WTC11 (cell line): ENCODE results near the gene RASA4B. TPM values are rescaled to one million over a fixed set of nuclear protein-coding genes. Genes with fewer than 3 reads are reported as not detected.
A peak's percentile ranks its signal among the peaks of the same experiment; 100 is the strongest.

Experiments used
- ATAC-seq: fragments of 200-7000 bp; cut with Tn5 transposase; 2 replicates; pipeline ENCODE4 v1.10.0; 2021; ENCODE audit warnings: mild to moderate bottlenecking, moderate library complexity
- CTCF ChIA-PET: fragments of 300-600 bp; sonication (Branson Sonifier 250); formaldehyde crosslinking; loops from one replicate; lab custom pipeline; 2021; ENCODE audit warnings: antibody characterized with exemption; lab: Charles Lee
- POLR2A ChIA-PET: fragments of 350-600 bp; sonication (Branson Sonifier 250); formaldehyde crosslinking; loops from one replicate; lab custom pipeline; 2021; ENCODE audit warnings: antibody characterized with exemption; lab: Charles Lee
- DNase-seq: peaks from one replicate; pipeline ENCODE4 v3.0.0; 2021; ENCODE audit warnings: low spot score
- H3K27ac Mint-ChIP-seq: 2 replicates; pipeline ENCODE4 v1.8.0; 2021; ENCODE audit warnings: mixed read lengths
- H3K27me3 Mint-ChIP-seq: 2 replicates; pipeline ENCODE4 v1.8.0; 2021; ENCODE audit warnings: low read depth, mild to moderate bottlenecking, moderate library complexity, mixed read lengths
- H3K36me3 Mint-ChIP-seq: 2 replicates; pipeline ENCODE4 v1.8.0; 2021; ENCODE audit warnings: mixed read lengths
- H3K4me1 Mint-ChIP-seq: 2 replicates; pipeline ENCODE4 v1.8.0; 2022; ENCODE audit warnings: mixed read lengths
- H3K4me3 Mint-ChIP-seq: 2 replicates; pipeline ENCODE4 v1.8.0; 2021; ENCODE audit warnings: mild to moderate bottlenecking, moderate library complexity, mixed read lengths
- H3K9me3 Mint-ChIP-seq: 2 replicates; pipeline ENCODE4 v1.8.0; 2021; ENCODE audit warnings: mixed read lengths
- ATF2 ChIP-seq: sonication (generic); formaldehyde crosslinking; IDR thresholded peaks from 2 replicates; pipeline ENCODE4 v1.8.1; 2022; ENCODE audit warnings: low read depth, missing genetic modification reagents, borderline replicate concordance
- FOXJ3 ChIP-seq: sonication (generic); formaldehyde crosslinking; IDR thresholded peaks from 2 replicates; pipeline ENCODE4 v1.9.0; 2021; ENCODE audit warnings: missing genetic modification reagents, mild to moderate bottlenecking, borderline replicate concordance
- FOXK1 ChIP-seq: sonication (generic); formaldehyde crosslinking; IDR thresholded peaks from 2 replicates; pipeline ENCODE4 v1.8.0; 2022; ENCODE audit warnings: mild to moderate bottlenecking, moderate library complexity, missing genetic modification reagents
- FOXP1 ChIP-seq: sonication (generic); formaldehyde crosslinking; IDR thresholded peaks from 2 replicates; pipeline ENCODE4 v1.8.0; 2022; ENCODE audit warnings: missing genetic modification reagents, mild to moderate bottlenecking, moderate library complexity, borderline replicate concordance
- NR1H2 ChIP-seq: sonication (generic); formaldehyde crosslinking; IDR thresholded peaks from 2 replicates; pipeline ENCODE4 v1.9.0; 2021; ENCODE audit warnings: mild to moderate bottlenecking, moderate library complexity, missing genetic modification reagents
- OVOL2 ChIP-seq: fragments of 250-450 bp; sonication (Bioruptor Pico); IDR thresholded peaks from 2 replicates; pipeline ENCODE4 v1.9.0; 2021; ENCODE audit warnings: mild to moderate bottlenecking, borderline replicate concordance
- PRDM15 ChIP-seq: sonication (generic); formaldehyde crosslinking; IDR thresholded peaks from 2 replicates; pipeline ENCODE4 v1.8.0; 2022; ENCODE audit warnings: missing genetic modification reagents
- RORB ChIP-seq: fragments of 250-450 bp; sonication (Bioruptor Pico); IDR thresholded peaks from 2 replicates; pipeline ENCODE4 v1.9.0; 2021; ENCODE audit warnings: mild to moderate bottlenecking
- SP1 ChIP-seq: sonication (generic); formaldehyde crosslinking; conservative IDR thresholded peaks from 2 replicates; pipeline ENCODE4 v1.8.1; 2022; ENCODE audit warnings: missing genetic modification reagents
- ZBTB21 ChIP-seq: sonication (generic); formaldehyde crosslinking; IDR thresholded peaks from 2 replicates; pipeline ENCODE4 v1.8.1; 2023; ENCODE audit warnings: mild to moderate bottlenecking, missing genetic modification reagents, borderline replicate concordance
- ZBTB43 ChIP-seq: sonication (generic); formaldehyde crosslinking; IDR thresholded peaks from 2 replicates; pipeline ENCODE4 v1.8.1; 2023; ENCODE audit warnings: mild to moderate bottlenecking, missing genetic modification reagents
- ZNF121 ChIP-seq: sonication (generic); formaldehyde crosslinking; IDR thresholded peaks from 2 replicates; pipeline ENCODE4 v1.8.0; 2023; ENCODE audit warnings: missing genetic modification reagents
- ZNF512 ChIP-seq: sonication (generic); formaldehyde crosslinking; IDR thresholded peaks from 2 replicates; pipeline ENCODE4 v1.8.1; 2022; ENCODE audit warnings: missing genetic modification reagents, borderline replicate concordance
- total RNA-seq: library from RNA; stranded (reverse); gene quantifications from 3 replicates; pipeline ENCODE4 v1.2.3, GENCODE V29; 2021
- TF ChIP-seq, protein P1 (sequence below): sonication (generic); formaldehyde crosslinking; conservative IDR thresholded peaks from 2 replicates; pipeline ENCODE4 v1.8.1; 2023; ENCODE audit warnings: mild to moderate bottlenecking, low read depth, missing genetic modification reagents, moderate library complexity
- TF ChIP-seq, protein P2 (sequence below): sonication (generic); formaldehyde crosslinking; IDR thresholded peaks from 2 replicates; pipeline ENCODE4 v1.8.1; 2023; ENCODE audit warnings: mild to moderate bottlenecking, missing genetic modification reagents, moderate library complexity
- TF ChIP-seq, protein P3 (sequence below): sonication (generic); formaldehyde crosslinking; IDR thresholded peaks from 2 replicates; pipeline ENCODE4 v1.8.1; 2022; ENCODE audit warnings: mild to moderate bottlenecking, moderate library complexity, missing genetic modification reagents

The RASA4B gene
- total RNA-seq, 1 experiment from 2014 or later, result 3.9 TPM

DNA sequence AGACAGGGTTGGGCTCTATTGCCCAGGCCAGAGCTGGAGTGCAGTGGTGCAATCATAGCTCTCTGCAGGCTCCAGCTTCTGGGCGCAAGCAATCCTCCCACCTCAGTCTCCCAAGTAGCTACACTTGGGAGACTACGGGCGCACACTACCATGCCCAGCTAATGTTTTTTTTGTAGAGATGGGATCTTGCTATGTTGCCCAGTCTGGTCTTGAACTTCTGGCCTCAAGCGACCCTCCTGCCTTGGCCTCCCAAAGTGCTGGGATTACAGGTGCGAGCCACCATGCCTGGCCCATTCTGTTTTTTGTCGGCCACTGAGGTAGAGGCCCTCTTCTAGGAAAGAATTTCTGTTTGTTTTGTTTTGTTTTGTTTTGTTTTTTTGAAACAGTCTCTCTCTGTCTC is 65.1 kb downstream of the RASA4B start:
- TF ChIP-seq ZNF121 (peak; percentile 95), SP1 (CRISPR knock-in tag) (no peak), ZBTB43 (no peak)
- peaks cover 9% of the 10 kb centered on the region for H3K4me1 Mint-ChIP-seq
- H3K4me3 Mint-ChIP-seq, result no peak overlapping the region
- DNase-seq (no peak), ATAC-seq (no peak)
- ChIA-PET CTCF (interaction anchor here (1.0 to 2.6 kb wide), 4 partner anchors 13 to 48 kb away, joined by 3 to 13 read pairs (median 4); no protein-coding TSS in a partner anchor), POLR2A (interaction anchor here (1.2 kb wide), 1 partner anchor 11 kb away, joined by 6 read pairs; no protein-coding TSS in a partner anchor)
- no peaks in the 10 kb centered on the region for H3K27me3 Mint-ChIP-seq
- no peak overlapping the region for H3K27ac Mint-ChIP-seq
- H3K36me3 Mint-ChIP-seq, result peaks cover 9% of the 10 kb centered on the region; the same call in 1 of the 2 replicates
- no peaks in the 10 kb centered on the region for H3K9me3 Mint-ChIP-seq

DNA sequence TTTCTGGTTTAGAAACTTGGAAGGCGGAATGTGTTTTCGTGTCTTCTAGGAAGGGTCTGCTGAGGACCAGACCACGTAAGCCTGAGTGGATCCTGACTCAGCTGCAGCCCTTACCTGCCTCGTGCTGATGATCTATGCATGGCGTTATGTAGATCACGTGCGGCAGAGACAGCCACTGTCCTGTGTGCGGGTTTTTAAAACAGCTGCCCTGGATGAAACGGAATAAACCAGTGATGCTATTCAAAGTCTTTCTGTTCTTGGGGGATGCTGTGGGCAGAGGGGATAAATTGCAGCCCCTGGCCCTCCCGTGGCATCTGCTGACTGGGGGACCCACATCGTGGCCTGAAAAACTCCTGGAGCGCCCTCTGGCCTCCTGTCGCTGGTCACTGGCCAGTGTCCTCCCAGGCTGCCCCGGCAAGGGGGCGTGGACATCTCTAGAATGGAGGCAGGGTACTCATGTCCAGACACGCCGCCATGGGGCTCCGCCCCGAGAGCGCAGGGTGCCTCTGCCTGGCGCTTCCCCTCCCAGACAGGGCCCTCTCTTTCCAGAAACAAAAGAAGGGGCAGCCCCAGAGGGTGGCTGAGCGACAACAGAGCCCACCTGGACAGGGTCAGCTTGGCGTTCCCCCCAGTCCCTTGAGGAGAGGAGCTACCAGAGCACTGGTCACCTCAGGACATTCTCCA is 66.1 kb downstream of the RASA4B start:
- Mint-ChIP-seq H3K4me1 (peaks cover 9% of the 10 kb centered on the region), H3K27me3 (no peaks in the 10 kb centered on the region), H3K4me3 (no peak overlapping the region), H3K27ac (no peak overlapping the region), H3K36me3 (peaks cover 2% of the 10 kb centered on the region; the same call in 1 of the 2 replicates), H3K9me3 (no peaks in the 10 kb centered on the region)
- peak; percentile 55 for DNase-seq
- peak; percentile 65 for ATAC-seq
- ChIA-PET CTCF (interaction anchor here (1.0 to 2.6 kb wide), 3 partner anchors 16 to 172 kb away, joined by 3 to 13 read pairs (median 4); no protein-coding TSS in a partner anchor), POLR2A (interaction anchor here (0.6 to 1.2 kb wide), 2 partner anchors 10 to 56 kb away, joined by 3 to 6 read pairs; partner anchors contain the start of gene PRKRIP1)
- no peak for TF ChIP-seq PRDM15 (CRISPR knock-in tag)
- TF ChIP-seq, protein P1, sequence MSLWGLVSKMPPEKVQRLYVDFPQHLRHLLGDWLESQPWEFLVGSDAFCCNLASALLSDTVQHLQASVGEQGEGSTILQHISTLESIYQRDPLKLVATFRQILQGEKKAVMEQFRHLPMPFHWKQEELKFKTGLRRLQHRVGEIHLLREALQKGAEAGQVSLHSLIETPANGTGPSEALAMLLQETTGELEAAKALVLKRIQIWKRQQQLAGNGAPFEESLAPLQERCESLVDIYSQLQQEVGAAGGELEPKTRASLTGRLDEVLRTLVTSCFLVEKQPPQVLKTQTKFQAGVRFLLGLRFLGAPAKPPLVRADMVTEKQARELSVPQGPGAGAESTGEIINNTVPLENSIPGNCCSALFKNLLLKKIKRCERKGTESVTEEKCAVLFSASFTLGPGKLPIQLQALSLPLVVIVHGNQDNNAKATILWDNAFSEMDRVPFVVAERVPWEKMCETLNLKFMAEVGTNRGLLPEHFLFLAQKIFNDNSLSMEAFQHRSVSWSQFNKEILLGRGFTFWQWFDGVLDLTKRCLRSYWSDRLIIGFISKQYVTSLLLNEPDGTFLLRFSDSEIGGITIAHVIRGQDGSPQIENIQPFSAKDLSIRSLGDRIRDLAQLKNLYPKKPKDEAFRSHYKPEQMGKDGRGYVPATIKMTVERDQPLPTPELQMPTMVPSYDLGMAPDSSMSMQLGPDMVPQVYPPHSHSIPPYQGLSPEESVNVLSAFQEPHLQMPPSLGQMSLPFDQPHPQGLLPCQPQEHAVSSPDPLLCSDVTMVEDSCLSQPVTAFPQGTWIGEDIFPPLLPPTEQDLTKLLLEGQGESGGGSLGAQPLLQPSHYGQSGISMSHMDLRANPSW, result no peak
- TF ChIP-seq NR1H2 (CRISPR knock-in tag), result no peak
- TF ChIP-seq, protein P2, sequence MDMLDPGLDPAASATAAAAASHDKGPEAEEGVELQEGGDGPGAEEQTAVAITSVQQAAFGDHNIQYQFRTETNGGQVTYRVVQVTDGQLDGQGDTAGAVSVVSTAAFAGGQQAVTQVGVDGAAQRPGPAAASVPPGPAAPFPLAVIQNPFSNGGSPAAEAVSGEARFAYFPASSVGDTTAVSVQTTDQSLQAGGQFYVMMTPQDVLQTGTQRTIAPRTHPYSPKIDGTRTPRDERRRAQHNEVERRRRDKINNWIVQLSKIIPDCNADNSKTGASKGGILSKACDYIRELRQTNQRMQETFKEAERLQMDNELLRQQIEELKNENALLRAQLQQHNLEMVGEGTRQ, result no peak
- no peak for TF ChIP-seq FOXK1
- TF ChIP-seq RORB (CRISPR knock-in tag), result no peak
- TF ChIP-seq, protein P3, sequence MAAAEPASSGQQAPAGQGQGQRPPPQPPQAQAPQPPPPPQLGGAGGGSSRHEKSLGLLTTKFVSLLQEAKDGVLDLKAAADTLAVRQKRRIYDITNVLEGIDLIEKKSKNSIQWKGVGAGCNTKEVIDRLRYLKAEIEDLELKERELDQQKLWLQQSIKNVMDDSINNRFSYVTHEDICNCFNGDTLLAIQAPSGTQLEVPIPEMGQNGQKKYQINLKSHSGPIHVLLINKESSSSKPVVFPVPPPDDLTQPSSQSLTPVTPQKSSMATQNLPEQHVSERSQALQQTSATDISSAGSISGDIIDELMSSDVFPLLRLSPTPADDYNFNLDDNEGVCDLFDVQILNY (CRISPR knock-in tag), result no peak
- TF ChIP-seq ZBTB21, result no peak
- no peak for TF ChIP-seq FOXJ3 (CRISPR knock-in tag)
- no peak for TF ChIP-seq ATF2 (CRISPR knock-in tag)
- no peak for TF ChIP-seq OVOL2
- no peak for TF ChIP-seq ZNF512 (CRISPR knock-in tag)
- no peak for TF ChIP-seq FOXP1 (CRISPR knock-in tag)
